ENCODE data around the gene CSTF2. TPM values are rescaled to one million over a fixed set of nuclear protein-coding genes. Genes with fewer than 3 reads are reported as not detected.
"Not testable (repeated sequence)": the region's sequence is repeated elsewhere in the genome, so short reads cannot be mapped to it uniquely, and the experiment has no call there.

Gene CSTF2
- 10 to 100 TPM; 27.4 to 28.3 TPM for total RNA-seq
- polyA plus RNA-seq (2013, experiment 1 of 2) = 22.7 TPM
- 19.7 TPM for polyA plus RNA-seq (2013, experiment 2 of 2)
- long read RNA-seq, experiment 1, partial matches to known transcripts = 6 of 11 reads
- long read RNA-seq, experiment 1, other reads (novel, unspliced or antisense) = 2 of 11 reads
- long read RNA-seq, experiment 2, transcript CSTF2-201 (14 exons, 1,958 nt) = major isoform, 59 of 72 reads
- long read RNA-seq, experiment 2, partial matches to known transcripts = 3 of 72 reads
- long read RNA-seq, experiment 2, other reads (novel, unspliced or antisense) = 10 of 72 reads
- long read RNA-seq, experiment 3, transcript CSTF2-201 (14 exons, 1,958 nt) = major isoform, 169 of 193 reads
- long read RNA-seq, experiment 3, transcript CSTF2-203 (15 exons, 2,074 nt) = minor isoform, 7 of 193 reads
- long read RNA-seq, experiment 3, partial matches to known transcripts = 6 of 193 reads
- long read RNA-seq, experiment 3, other reads (novel, unspliced or antisense) = 11 of 193 reads
- long read RNA-seq, experiment 4, transcript CSTF2-201 (14 exons, 1,958 nt) = major isoform, 38 of 51 reads
- long read RNA-seq, experiment 4, partial matches to known transcripts = 7 of 51 reads
- long read RNA-seq, experiment 4, other reads (novel, unspliced or antisense) = 4 of 51 reads

GRCh38 chrX:100819837-100820666 is at the start of gene CSTF2:
Gene CSTF2 (plus strand): TSS chrX:100820391. CDS start chrX:100820417, 26 bp downstream.
- Mint-ChIP-seq H3K36me3 (ENCODE audit: low read depth) (peaks cover 15% of the 10 kb centered on the region), H3K27ac (peak within 1 kb of the TSS; percentile 75), H3K4me1 (peaks cover 9% of the 10 kb centered on the region), H3K27me3 (ENCODE audit: insufficient read depth) (peaks cover 3% of the 10 kb centered on the region), H3K4me3 (peak within 1 kb of the TSS; percentile 85), H3K9me3 (peaks cover 56% of the 10 kb centered on the region)
- WGBS, 2 experiments (ENCODE audit: insufficient coverage in 1 of 2, insufficient read length in 1 of 2) = 0 to 3% methylated on average over 4 to 46 of the region's 49 CpGs
- peak; percentile 90 for DNase-seq
- TF ChIP-seq CTCF (conservative IDR thresholded peaks at IDR 0.05) = peak; percentile 51
- H3K36me3 ChIP-seq (ENCODE audit: control insufficient read depth, insufficient read depth, low read length) = peaks cover 26% of the 10 kb centered on the region
- no peaks in the 10 kb centered on the region for H3K4me1 ChIP-seq (ENCODE audit: control insufficient read depth, insufficient read depth, low read length)
- H3K27ac ChIP-seq (ENCODE audit: low read depth, low read length) = no peak within 1 kb of the TSS
- H3K9me3 ChIP-seq (ENCODE audit: control insufficient read depth, low read length) = no peaks in the 10 kb centered on the region
- peak within 1 kb of the TSS; percentile 39 for H3K9ac ChIP-seq (ENCODE audit: extremely low read depth, low read length, poor library complexity, severe bottlenecking)
- peak within 1 kb of the TSS; percentile 88 for H3K4me3 ChIP-seq (ENCODE audit: low read length)
- H3K27me3 ChIP-seq (ENCODE audit: control insufficient read depth, insufficient read depth, low read length, poor library complexity, severe bottlenecking) = no peaks in the 10 kb centered on the region

GRCh38 chrX:100796371-100796770 is 23.8 kb upstream of the CSTF2 start:
- WGBS, 2 experiments (ENCODE audit: insufficient coverage in 1 of 2, insufficient read length in 1 of 2) = 88 to 97% methylated on average over 1 to 7 of the region's 7 CpGs

GRCh38 chrX:100797359-100797758 is 22.8 kb upstream of the CSTF2 start:
- Histone ChIP-seq H3K4me3 (ENCODE audit: low read length) (no peak overlapping the region), H3K36me3 (ENCODE audit: control insufficient read depth, insufficient read depth, low read length) (no peaks in the 10 kb centered on the region), H3K9ac (ENCODE audit: extremely low read depth, low read length, poor library complexity, severe bottlenecking) (no peak overlapping the region), H3K9me3 (ENCODE audit: control insufficient read depth, low read length) (no peaks in the 10 kb centered on the region), H3K4me1 (ENCODE audit: control insufficient read depth, insufficient read depth, low read length) (no peaks in the 10 kb centered on the region), H3K27ac (ENCODE audit: low read depth, low read length) (no peak overlapping the region), H3K27me3 (ENCODE audit: control insufficient read depth, insufficient read depth, low read length, poor library complexity, severe bottlenecking) (no peaks in the 10 kb centered on the region)
- 94 to 100% methylated on average over 2 to 4 of the region's 4 CpGs for WGBS, 2 experiments (ENCODE audit: insufficient coverage in 1 of 2, insufficient read length in 1 of 2)
- DNase-seq = no peak
- H3K4me3 Mint-ChIP-seq = no peak overlapping the region
- TF ChIP-seq CTCF (conservative IDR thresholded peaks at IDR 0.05) = no peak
- H3K27ac Mint-ChIP-seq = no peak overlapping the region
- H3K4me1 Mint-ChIP-seq = no peaks in the 10 kb centered on the region
- H3K27me3 Mint-ChIP-seq (ENCODE audit: insufficient read depth) = no peaks in the 10 kb centered on the region
- H3K9me3 Mint-ChIP-seq = peaks cover 50% of the 10 kb centered on the region
- no peaks in the 10 kb centered on the region for H3K36me3 Mint-ChIP-seq (ENCODE audit: low read depth)

More at GRCh38 chrX:100796371-100796770, 23.8 kb upstream of the CSTF2 start:
- not testable (repeated sequence) for H3K27ac ChIP-seq (ENCODE audit: low read depth, low read length); H3K27me3 ChIP-seq (ENCODE audit: control insufficient read depth, insufficient read depth, low read length, poor library complexity, severe bottlenecking); H3K9me3 ChIP-seq (ENCODE audit: control insufficient read depth, low read length); H3K36me3 Mint-ChIP-seq (ENCODE audit: low read depth); DNase-seq; H3K9ac ChIP-seq (ENCODE audit: extremely low read depth, low read length, poor library complexity, severe bottlenecking); H3K4me3 Mint-ChIP-seq; H3K27me3 Mint-ChIP-seq (ENCODE audit: insufficient read depth); H3K4me3 ChIP-seq (ENCODE audit: low read length); H3K4me1 Mint-ChIP-seq; H3K27ac Mint-ChIP-seq; H3K4me1 ChIP-seq (ENCODE audit: control insufficient read depth, insufficient read depth, low read length); H3K36me3 ChIP-seq (ENCODE audit: control insufficient read depth, insufficient read depth, low read length)
- H3K9me3 Mint-ChIP-seq = peaks cover 58% of the 10 kb centered on the region
